Prostate gland (tissue), 2 donors: Measurements from ENCODE around the gene ZBTB8B. TPM values are rescaled to one million over a fixed set of nuclear protein-coding genes. Genes with fewer than 3 reads are reported as not detected.

Experiments
- DNase-seq: peaks from one replicate; pipeline ENCODE4 v3.0.0-alpha.2; 2019; ENCODE audit warnings: low spot score
- H3K27ac ChIP-seq, 2 donors: fragments of 200-600 bp; sonication (generic); 2 replicates each; pipeline ENCODE4 v1.5.1; 2017 to 2019
- H3K27me3 ChIP-seq: fragments of 200-600 bp; sonication (generic); replicated peaks from 2 replicates; pipeline ENCODE4 v1.5.1; 2019; ENCODE audit not compliant: insufficient read depth
- H3K36me3 ChIP-seq, 2 donors: fragments of 200-600 bp; sonication (generic); 1 replicate in 1 of 2; 2 replicates in 1 of 2; pipeline versions ENCODE4 v1.5.1 to v1.8.1; 2017 to 2019
- H3K4me1 ChIP-seq: fragments of 200-600 bp; sonication (generic); replicated peaks from 2 replicates; pipeline ENCODE4 v1.5.1; 2019
- H3K4me3 ChIP-seq, 2 donors: fragments of 200-600 bp; sonication (generic); 2 replicates each; pipeline ENCODE4 v1.5.1; 2017 to 2019
- H3K9me3 ChIP-seq: fragments of 200-600 bp; sonication (generic); 2 replicates; pipeline ENCODE4 v1.5.1; 2017
- CTCF ChIP-seq, 4 experiments: fragments of 200-600 bp in 2 of 4; fragments of 450-650 bp in 2 of 4; sonication (generic) in 2 of 4; IDR thresholded peaks; 1 replicate in 3 of 4; 2 replicates in 1 of 4; pipeline ENCODE4 v1.5.1; 2016 to 2019; ENCODE audit warnings: antibody characterized with exemption in 4 of 4, mild to moderate bottlenecking in 2 of 4, moderate library complexity in 2 of 4
- POLR2A ChIP-seq: fragments of 450-650 bp; IDR thresholded peaks from one replicate; pipeline ENCODE4 v1.6.1; 2016; ENCODE audit warnings: antibody characterized with exemption, mild to moderate bottlenecking
- POLR2AphosphoS5 ChIP-seq: sonication (generic); formaldehyde crosslinking; IDR thresholded peaks from one replicate; pipeline ENCODE4 v1.6.1; 2017; ENCODE audit warnings: antibody characterized with exemption
- WGBS: methylation state at CpG from one replicate; pipeline ENCODE4 v1.1.5; 2018; 5-methylcytosine and 5-hydroxymethylcytosine counted together
- intact Hi-C: fragments of 100-400 bp; cut with DNase I; formaldehyde crosslinking; loops from one replicate; pipeline ENCODE4 v1.14.2; 2022
- total RNA-seq, 2 donors: library from RNA; depleted of rRNA; stranded (reverse); fragments of >200 nt; gene quantifications; one replicate each; pipeline ENCODE4 v1.1.0, GENCODE V29; 2016

Gene ZBTB8B
- total RNA-seq, 2 donors from 2014 or later = 0.18 to 0.45 TPM

- no peaks in the 10 kb centered on the region for H3K27me3 ChIP-seq
- no peaks in the 10 kb centered on the region for H3K9me3 ChIP-seq
- no peaks in the 10 kb centered on the region for H3K36me3 ChIP-seq
- TF ChIP-seq CTCF (IDR thresholded peaks at IDR 0.05) = peak in 2 of 4 experiments; percentile 35 to 52
- TF ChIP-seq POLR2AphosphoS5 = no peak
- H3K27ac ChIP-seq = peak overlapping the region; percentile 96 to 98
- peak; percentile 51 for DNase-seq
- peak overlapping the region; percentile 61 to 83 for H3K4me3 ChIP-seq
- peaks cover 12% of the 10 kb centered on the region for H3K4me1 ChIP-seq
- WGBS = 2% methylated on average over 51 of the region's 99 CpGs
- intact Hi-C loops = no loop called here
Observed at GRCh38 chr1:32500387-32501209, 35.7 kb downstream of the ZBTB8B start.

DNA sequence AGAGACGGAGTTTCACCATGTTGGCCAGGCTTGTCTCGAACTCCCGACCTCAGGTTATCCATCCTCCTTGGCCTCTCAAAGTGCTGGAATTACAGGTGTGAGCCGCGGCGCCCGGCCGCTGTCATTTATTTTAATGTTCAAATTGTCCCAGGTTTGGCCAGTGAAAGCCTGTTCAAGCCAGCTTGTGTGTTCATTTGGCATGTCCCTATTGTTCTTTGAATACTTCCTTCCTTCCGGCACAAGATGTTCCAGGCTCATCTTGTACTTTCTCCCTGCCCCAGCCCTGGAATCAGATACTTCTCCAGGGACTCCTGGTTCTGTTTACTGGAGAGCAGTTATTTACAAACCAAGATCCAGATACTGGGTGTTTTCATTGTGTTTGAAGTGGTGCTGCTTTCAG lies 37.0 kb downstream of the ZBTB8B start:
- Histone ChIP-seq H3K27me3 (no peaks in the 10 kb centered on the region), H3K4me1 (peaks cover 8% of the 10 kb centered on the region), H3K4me3 (no peak overlapping the region), H3K27ac (peak overlapping the region; percentile 96 to 98), H3K9me3 (no peaks in the 10 kb centered on the region), H3K36me3 (no peaks in the 10 kb centered on the region)
- TF ChIP-seq POLR2A = no peak
- TF ChIP-seq POLR2AphosphoS5 = peak; percentile 100
- DNase-seq = peak; percentile 90
- intact Hi-C loops = no loop called here
- WGBS = 8% methylated on average over 9 of the region's 9 CpGs

DNA sequence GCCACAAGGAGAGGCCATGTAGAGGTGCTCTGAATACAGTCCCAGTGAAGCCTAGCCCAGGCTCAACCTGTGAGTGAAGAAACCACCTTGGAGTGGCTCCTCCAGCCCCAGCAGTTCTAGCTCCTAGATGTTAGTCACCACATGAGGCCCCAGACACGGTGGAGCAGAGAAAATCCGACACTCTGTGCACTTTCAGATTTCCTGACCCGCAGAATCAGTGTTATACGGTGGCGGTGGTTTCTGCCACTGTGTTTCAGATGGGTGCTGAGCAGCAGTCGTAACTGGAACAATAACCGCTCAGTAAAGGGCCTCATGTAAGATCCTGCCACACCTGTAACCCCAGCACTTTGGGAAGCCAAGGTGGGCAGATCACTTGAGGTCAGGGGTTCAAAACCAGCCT lies 38.3 kb downstream of the ZBTB8B start:
- no peaks in the 10 kb centered on the region for H3K36me3 ChIP-seq
- 89% methylated on average over 7 of the region's 7 CpGs for WGBS
- H3K27me3 ChIP-seq = no peaks in the 10 kb centered on the region
- H3K27ac ChIP-seq = peak overlapping the region; percentile 96 to 98
- H3K4me3 ChIP-seq = no peak overlapping the region
- no peak for TF ChIP-seq POLR2A
- TF ChIP-seq POLR2AphosphoS5 = no peak
- no peak for TF ChIP-seq CTCF (IDR thresholded peaks at IDR 0.05)
- intact Hi-C loops = no loop called here
- DNase-seq = no peak
- peaks cover 7% of the 10 kb centered on the region for H3K4me1 ChIP-seq
- H3K9me3 ChIP-seq = no peaks in the 10 kb centered on the region

DNA sequence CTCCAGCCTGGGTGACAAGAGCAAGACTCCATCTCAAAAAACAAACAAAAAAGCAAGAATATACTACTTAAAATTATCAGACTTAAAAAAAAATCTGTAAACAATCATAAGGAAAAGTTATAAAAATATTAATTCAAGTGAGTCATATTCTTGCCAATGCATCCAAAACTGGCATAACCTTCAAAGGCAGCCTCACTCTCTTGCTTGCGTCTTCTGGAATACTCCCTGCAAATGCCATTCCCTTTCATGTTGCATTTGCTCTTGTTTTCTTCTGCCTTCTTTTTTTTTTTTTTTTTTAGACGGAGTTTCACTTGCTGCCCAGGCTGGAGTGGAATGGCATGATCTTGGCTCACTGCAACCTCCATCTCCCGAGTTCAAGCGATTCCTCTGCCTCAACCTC lies 42.1 kb downstream of the ZBTB8B start:
- no peaks in the 10 kb centered on the region for H3K36me3 ChIP-seq
- H3K9me3 ChIP-seq = no peaks in the 10 kb centered on the region
- no peak for TF ChIP-seq CTCF (IDR thresholded peaks at IDR 0.05)
- WGBS = 68% methylated on average over 4 of the region's 4 CpGs
- H3K4me1 ChIP-seq = no peaks in the 10 kb centered on the region
- no peak for DNase-seq
- intact Hi-C loops = no loop called here
- no peaks in the 10 kb centered on the region for H3K27me3 ChIP-seq
- H3K27ac ChIP-seq = no peak overlapping the region
- no peak overlapping the region for H3K4me3 ChIP-seq

- intact Hi-C loops = no loop called here
- H3K36me3 ChIP-seq = no peaks in the 10 kb centered on the region
- no peak overlapping the region for H3K27ac ChIP-seq
- no peaks in the 10 kb centered on the region for H3K27me3 ChIP-seq
- H3K4me1 ChIP-seq = no peaks in the 10 kb centered on the region
- H3K9me3 ChIP-seq = no peaks in the 10 kb centered on the region
- 78% methylated on average over 5 of the region's 5 CpGs for WGBS
- no peak for DNase-seq
- TF ChIP-seq POLR2AphosphoS5 = no peak
- no peak for TF ChIP-seq CTCF (IDR thresholded peaks at IDR 0.05)
- no peak for TF ChIP-seq POLR2A
- H3K4me3 ChIP-seq = no peak overlapping the region
Observed at GRCh38 chr1:32508761-32509160, 43.9 kb downstream of the ZBTB8B start.
